HG02973 (cell line): ENCODE measurements around the gene C1orf53.

Experiments used
- ATAC-seq: cut with Tn5 transposase; IDR thresholded peaks from one replicate; pipeline ENCODE4 v1.9.1; 2021; ENCODE audit warnings: moderate library complexity; ENCODE audit not compliant: unreplicated experiment

Gene C1orf53

DNA sequence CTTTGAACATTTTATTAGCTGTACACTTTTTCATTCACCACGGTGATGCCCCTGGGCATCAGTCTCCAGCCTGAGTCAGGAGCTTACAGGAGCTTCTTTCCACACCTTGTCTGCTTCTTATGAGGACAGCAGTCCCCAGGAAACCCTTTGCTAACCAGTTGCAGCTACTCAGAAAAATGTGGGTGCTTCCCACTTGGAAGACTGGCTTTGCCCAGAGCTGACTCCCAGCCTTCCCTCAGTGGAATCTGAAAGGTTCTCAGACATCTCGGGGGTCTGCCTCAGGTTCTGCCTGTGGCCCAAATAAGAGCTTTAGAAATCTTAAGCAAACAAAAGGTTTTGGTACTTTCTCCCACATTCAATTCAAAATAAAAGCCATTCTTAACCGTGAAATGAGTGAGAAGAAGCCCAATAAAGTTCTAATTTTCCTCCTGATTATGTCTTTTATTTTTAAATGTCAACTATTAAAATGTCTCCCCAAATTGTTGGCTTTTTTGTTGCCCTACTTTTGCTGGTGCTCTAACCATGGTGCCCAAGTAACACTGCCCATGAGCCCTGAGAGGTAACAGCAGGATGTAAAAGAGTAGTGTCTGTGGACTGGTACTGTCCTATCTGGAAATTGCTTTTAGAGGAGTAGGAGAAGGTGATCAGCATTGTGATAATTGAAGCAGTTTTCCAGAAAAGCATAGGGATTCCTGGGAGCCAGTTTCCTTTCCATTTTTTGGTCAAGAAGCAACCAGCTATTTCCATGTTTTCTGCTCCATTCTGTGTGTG is 5.6 kb downstream of the C1orf53 start:
- no peak for ATAC-seq

GRCh38 chr1:197908716-197909220 is 6.3 kb downstream of the C1orf53 start:
- no peak for ATAC-seq

DNA sequence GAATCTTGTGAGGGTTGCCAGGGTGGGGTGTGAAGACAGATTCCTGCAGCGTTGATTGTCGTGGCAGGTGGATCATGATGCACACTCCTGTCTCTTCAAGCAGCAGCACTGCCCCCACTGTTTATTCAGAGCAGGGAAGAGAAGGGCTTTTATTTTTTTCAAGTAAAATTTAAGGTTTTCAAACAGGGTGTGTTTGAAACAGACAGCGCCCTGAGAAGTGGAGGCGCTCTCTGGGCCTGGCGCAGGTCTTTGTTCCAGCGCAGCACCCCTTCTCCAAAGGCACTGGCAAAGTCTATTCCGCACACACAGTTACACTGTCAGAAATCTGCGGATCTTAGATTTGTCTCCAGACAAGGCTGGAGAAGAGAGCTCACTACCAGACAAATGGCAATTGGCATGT is 7.0 kb downstream of the C1orf53 start:
- ATAC-seq: no peak

- no peak for ATAC-seq
Measured at GRCh38 chr1:197910120-197910991, 7.9 kb downstream of the C1orf53 start.

DNA sequence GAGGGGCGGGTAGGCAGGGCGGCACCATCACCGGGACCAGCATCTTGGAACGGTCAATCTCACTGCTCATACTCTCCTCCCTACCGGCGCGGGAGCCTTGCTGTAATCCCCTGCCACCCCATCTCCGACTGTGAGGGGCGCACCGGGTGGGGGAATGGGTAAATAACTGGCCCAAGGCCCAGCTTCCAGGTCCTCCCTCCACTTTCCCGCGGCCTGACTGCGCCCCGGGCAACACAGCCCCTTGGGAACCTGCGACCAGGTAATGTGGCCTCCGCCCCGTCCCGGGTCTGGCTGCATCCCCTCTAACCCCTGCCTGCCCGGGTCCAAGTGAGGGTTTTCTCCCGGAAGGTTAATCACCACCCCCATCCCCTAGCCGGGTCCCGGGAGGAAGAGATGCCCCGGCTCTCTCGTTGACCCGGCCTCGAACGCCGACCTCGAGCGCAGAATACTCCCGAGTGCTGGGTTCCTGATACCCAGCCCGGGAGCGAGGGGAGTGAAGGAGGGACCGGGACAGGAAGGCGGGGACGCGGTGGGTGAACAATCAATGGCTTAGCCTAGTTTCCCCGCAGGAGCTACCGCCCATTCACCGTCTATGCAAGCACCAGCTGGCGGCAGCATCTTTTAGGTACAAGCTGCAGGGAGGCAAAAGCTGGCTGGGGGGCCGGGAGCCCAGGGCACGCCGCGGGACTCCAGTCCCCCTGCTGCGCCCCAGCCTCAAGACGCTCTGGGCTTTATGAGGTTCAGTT is 8.9 kb downstream of the C1orf53 start:
- ATAC-seq: no peak

- no peak for ATAC-seq
Measured at GRCh38 chr1:197911857-197912696, 9.6 kb downstream of the C1orf53 start.

DNA sequence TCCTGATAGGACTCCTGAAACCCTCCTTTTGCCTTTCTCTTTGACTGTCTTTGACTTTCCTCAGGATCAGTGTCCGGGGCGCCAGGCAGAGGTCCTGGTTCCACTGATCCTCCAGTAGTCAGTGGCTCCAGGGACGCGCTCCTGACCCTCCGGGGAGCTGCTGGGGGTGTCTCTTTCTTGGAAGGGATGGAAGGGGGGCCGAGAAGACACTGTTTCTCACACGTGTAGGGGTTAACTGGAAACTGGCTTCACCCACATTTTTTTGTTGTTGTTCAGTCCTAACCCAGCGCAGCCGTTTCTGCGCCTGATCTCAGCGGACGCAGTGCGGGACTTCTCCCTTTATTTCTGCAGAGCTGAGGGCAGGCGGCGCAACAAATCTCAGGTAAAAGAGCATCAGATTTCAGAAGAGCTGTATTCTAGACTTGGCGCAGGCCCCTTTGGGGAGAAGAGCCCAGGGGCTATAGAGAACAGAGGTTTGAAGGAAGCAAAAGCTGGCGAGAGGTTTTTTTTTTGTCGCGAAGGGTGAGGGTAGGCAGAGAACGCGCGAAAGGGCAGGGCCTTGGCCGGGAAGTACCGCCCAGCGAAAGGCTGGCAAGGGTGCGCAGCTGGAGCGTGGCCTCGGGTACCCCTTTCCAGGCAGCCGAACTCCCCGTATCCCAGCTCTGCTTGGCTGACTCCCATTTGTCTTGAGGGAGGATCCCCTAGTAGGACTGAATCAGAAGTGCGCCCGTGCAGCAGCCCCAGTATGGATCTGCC is 10.5 kb downstream of the C1orf53 start:
- no peak for ATAC-seq

- no peak for ATAC-seq
Measured at GRCh38 chr1:197913495-197914276, 11.3 kb downstream of the C1orf53 start.

- ATAC-seq: no peak
Measured at GRCh38 chr1:197914510-197914909, 12.1 kb downstream of the C1orf53 start.

GRCh38 chr1:197915260-197915861 is 12.9 kb downstream of the C1orf53 start:
- ATAC-seq: no peak

GRCh38 chr1:197915862-197916499 is 13.6 kb downstream of the C1orf53 start:
- ATAC-seq: no peak

DNA sequence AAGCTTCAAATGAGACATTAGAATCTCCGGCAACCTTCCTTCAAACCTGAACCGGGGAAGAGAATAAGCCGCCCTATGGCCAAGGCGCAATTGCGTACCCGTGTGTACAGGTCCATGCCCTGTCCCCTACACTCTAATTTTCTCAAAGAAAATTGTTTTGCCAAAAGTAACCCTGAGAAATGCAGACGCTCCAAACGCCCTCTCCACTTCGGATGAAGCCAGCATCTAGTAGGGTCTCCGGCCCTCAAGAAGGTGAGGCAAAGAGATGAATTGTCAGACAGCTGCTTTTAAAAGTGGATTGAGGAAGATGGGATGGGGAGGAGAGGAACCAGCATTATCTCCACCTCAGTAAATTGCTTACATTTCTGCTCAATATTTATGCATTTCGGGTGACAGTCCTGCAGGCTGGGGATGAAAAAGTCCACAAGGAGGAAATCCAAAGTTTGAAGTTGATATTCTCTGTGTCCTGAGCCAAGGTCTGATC is 14.1 kb downstream of the C1orf53 start:
- no peak for ATAC-seq

- no peak for ATAC-seq
Measured at GRCh38 chr1:197917805-197918651, 15.6 kb downstream of the C1orf53 start.

DNA sequence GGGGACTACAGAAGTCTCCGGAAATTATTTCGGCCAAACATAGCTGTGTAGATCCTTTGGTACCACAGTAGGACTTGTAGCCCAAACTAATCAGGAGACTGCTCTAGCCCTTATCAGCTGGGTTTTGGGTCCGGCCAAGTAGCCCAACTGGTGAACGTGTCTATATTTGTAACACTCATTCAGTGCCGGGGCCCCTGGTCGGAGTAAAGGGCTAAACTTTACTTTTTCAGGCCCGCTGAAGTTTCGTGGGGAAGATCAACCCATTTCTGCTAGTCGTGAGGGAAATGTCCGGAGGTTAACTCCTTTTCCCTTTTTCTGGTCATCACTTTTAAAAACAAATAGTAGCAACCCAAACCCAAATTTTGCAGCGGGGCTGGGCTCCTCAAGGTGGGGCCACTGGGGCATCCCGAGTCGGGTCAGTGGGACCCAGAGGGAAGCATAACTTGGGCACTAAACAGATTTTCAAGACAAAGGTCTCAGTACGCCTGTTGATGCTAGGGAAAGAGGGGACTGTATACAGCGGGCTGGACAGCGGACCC is 16.4 kb downstream of the C1orf53 start:
- ATAC-seq: no peak

- no peak for ATAC-seq
Measured at GRCh38 chr1:197919346-197920066, 17.1 kb downstream of the C1orf53 start.

DNA sequence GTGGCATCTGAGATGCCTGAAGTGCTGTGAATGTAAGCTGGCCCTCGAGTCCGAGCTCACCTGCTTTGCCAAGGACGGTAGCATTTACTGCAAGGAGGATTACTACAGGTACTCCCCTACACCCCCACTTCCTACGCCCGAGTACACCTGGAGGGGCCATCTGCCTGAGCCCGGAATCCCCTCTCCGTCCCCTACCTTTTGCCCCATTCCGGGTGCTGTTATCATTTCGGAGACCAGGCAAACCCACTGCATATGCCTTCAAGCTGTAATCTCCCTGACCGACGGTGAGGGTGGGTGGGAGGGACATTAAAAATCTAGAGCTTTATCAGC is 17.6 kb downstream of the C1orf53 start:
- ATAC-seq: no peak
